CD14-positive monocyte (primary cell): ENCODE measurements around the gene SATB2. TPM values are rescaled to one million over a fixed set of nuclear protein-coding genes. Genes with fewer than 3 reads are reported as not detected.

Source experiments
- DNase-seq, 3 donors: peaks; one replicate each; pipeline ENCODE4 v3.0.0-alpha.2; 2011 to 2022
- H2AFZ ChIP-seq: 2 replicates; pipeline ENCODE4 v1.6.0; 2012; ENCODE audit warnings: mild to moderate bottlenecking, low read depth, low read length, inconsistent platforms; ENCODE audit not compliant: insufficient read depth, poor library complexity, severe bottlenecking
- H3K27ac ChIP-seq, 2 donors: 1 replicate in 1 of 2; 2 replicates in 1 of 2; pipeline ENCODE4 v1.5.1; 2012 to 2013; ENCODE audit warnings: low read length in 2 of 2, control low read depth in 1 of 2, inconsistent platforms in 1 of 2, low read depth in 1 of 2, mild to moderate bottlenecking in 1 of 2
- H3K27me3 ChIP-seq, 2 donors: one replicate each; pipeline versions ENCODE4 v1.6.0 to v1.6.1; 2011 to 2013; ENCODE audit warnings: low read length in 2 of 2; ENCODE audit not compliant: control insufficient read depth in 2 of 2, insufficient read depth in 2 of 2
- H3K36me3 ChIP-seq, 2 donors: replicated peaks in 1 of 2; 1 replicate in 1 of 2; 2 replicates in 1 of 2; pipeline versions ENCODE4 v1.5.1 to v1.6.1; 2012 to 2013; ENCODE audit warnings: low read length in 2 of 2, control low read depth in 1 of 2, inconsistent platforms in 1 of 2, mild to moderate bottlenecking in 1 of 2; ENCODE audit not compliant: insufficient read depth in 2 of 2, control insufficient read depth in 1 of 2
- H3K4me1 ChIP-seq, 2 donors: 1 replicate in 1 of 2; 2 replicates in 1 of 2; pipeline versions ENCODE4 v1.5.1 to v1.6.1; 2012 to 2013; ENCODE audit warnings: low read length in 2 of 2, control low read depth in 1 of 2, inconsistent platforms in 1 of 2, mild to moderate bottlenecking in 1 of 2, moderate library complexity in 1 of 2; ENCODE audit not compliant: insufficient read depth in 2 of 2, control insufficient read depth in 1 of 2
- H3K4me2 ChIP-seq: replicated peaks from 2 replicates; pipeline ENCODE3; 2012; ENCODE audit warnings: low read length, moderate library complexity, mild to moderate bottlenecking; ENCODE audit not compliant: poor library complexity, severe bottlenecking; ENCODE audit errors: extremely low read depth
- H3K4me3 ChIP-seq, 3 experiments: fragments of 200-600 bp in 1 of 3; sonication (generic) in 1 of 3; replicated peaks in 1 of 3; 1 replicate in 2 of 3; 2 replicates in 1 of 3; pipeline ENCODE4 v1.5.1; 2011 to 2013; ENCODE audit warnings: low read length in 3 of 3, mild to moderate bottlenecking in 3 of 3, control low read depth in 2 of 3, low read depth in 2 of 3, inconsistent platforms in 1 of 3, moderate library complexity in 1 of 3
- H3K79me2 ChIP-seq: 2 replicates; pipeline ENCODE4 v1.6.0; 2012; ENCODE audit warnings: mild to moderate bottlenecking, control low read depth, inconsistent platforms, low read length, moderate library complexity; ENCODE audit not compliant: insufficient read depth
- H3K9ac ChIP-seq: 2 replicates; pipeline ENCODE4 v1.6.0; 2017; ENCODE audit warnings: low read length, mild to moderate bottlenecking; ENCODE audit not compliant: insufficient read depth, poor library complexity, severe bottlenecking
- H3K9me3 ChIP-seq, 2 donors: replicated peaks in 1 of 2; 1 replicate in 1 of 2; 2 replicates in 1 of 2; pipeline versions ENCODE4 v1.5.1 to v1.6.1; 2012 to 2013; ENCODE audit warnings: low read length in 2 of 2, control low read depth in 1 of 2; ENCODE audit not compliant: control insufficient read depth in 1 of 2, insufficient read depth in 1 of 2
- H4K20me1 ChIP-seq: 2 replicates; pipeline ENCODE4 v1.6.0; 2012; ENCODE audit warnings: mild to moderate bottlenecking, low read length, control low read depth, moderate library complexity; ENCODE audit not compliant: insufficient read depth
- H3K27ac Mint-ChIP-seq, 7 donors: one replicate each; pipeline ENCODE4 v1.8.0; 2020; ENCODE audit warnings: mild to moderate bottlenecking in 7 of 7, mixed read lengths in 7 of 7, moderate library complexity in 6 of 7, inconsistent platforms in 2 of 7
- H3K27me3 Mint-ChIP-seq, 3 donors: one replicate each; pipeline ENCODE4 v1.8.0; 2021 to 2022; ENCODE audit warnings: low read depth in 3 of 3, mild to moderate bottlenecking in 3 of 3, mixed read lengths in 3 of 3, moderate library complexity in 3 of 3, inconsistent platforms in 1 of 3
- H3K36me3 Mint-ChIP-seq, 2 donors: one replicate each; pipeline ENCODE4 v1.8.0; 2020; ENCODE audit warnings: mixed read lengths in 2 of 2, inconsistent platforms in 1 of 2, mild to moderate bottlenecking in 1 of 2
- H3K4me1 Mint-ChIP-seq: one replicate; pipeline ENCODE4 v1.8.0; 2020; ENCODE audit warnings: mild to moderate bottlenecking, mixed read lengths
- H3K4me3 Mint-ChIP-seq, 2 donors: one replicate each; pipeline ENCODE4 v1.8.0; 2020; ENCODE audit warnings: mild to moderate bottlenecking in 2 of 2, mixed read lengths in 2 of 2, moderate library complexity in 1 of 2
- H3K9me3 Mint-ChIP-seq, 7 donors: one replicate each; pipeline ENCODE4 v1.8.0; 2020 to 2022; ENCODE audit warnings: mixed read lengths in 7 of 7, mild to moderate bottlenecking in 6 of 7, moderate library complexity in 6 of 7, inconsistent platforms in 2 of 7
- CTCF ChIP-seq: fragments of 200-600 bp; IDR thresholded peaks from one replicate; pipeline ENCODE4 v1.8.0; 2022; ENCODE audit warnings: antibody characterized with exemption, mild to moderate bottlenecking
- WGBS: methylation state at CpG from one replicate; pipeline ENCODE4 v1.1.5; 2013; ENCODE audit warnings: missing lambda C conversion rate; ENCODE audit not compliant: insufficient coverage; 5-methylcytosine and 5-hydroxymethylcytosine counted together
- intact Hi-C, 2 donors: fragments of 100-400 bp; cut with micrococcal nuclease; formaldehyde crosslinking; loops; one replicate each; pipeline versions ENCODE4 v1.15.0 to v1.15.1; 2023
- polyA plus RNA-seq, 3 donors: library from polyadenylated mRNA; depleted of rRNA in 1 of 3; unstranded in 2 of 3; stranded (reverse) in 1 of 3; fragments of 300-500 nt in 2 of 3; fragments of >200 nt in 1 of 3; fragmentation: Illumina TruSeq in 2 of 3; gene quantifications; 1 replicate in 2 of 3; 2 replicates in 1 of 3; pipeline ENCODE4 v1.2.3, GENCODE V29; 2012 to 2021

Gene SATB2
- polyA plus RNA-seq, 3 donors, result 0.13 to 0.69 (median 0.14) TPM

DNA sequence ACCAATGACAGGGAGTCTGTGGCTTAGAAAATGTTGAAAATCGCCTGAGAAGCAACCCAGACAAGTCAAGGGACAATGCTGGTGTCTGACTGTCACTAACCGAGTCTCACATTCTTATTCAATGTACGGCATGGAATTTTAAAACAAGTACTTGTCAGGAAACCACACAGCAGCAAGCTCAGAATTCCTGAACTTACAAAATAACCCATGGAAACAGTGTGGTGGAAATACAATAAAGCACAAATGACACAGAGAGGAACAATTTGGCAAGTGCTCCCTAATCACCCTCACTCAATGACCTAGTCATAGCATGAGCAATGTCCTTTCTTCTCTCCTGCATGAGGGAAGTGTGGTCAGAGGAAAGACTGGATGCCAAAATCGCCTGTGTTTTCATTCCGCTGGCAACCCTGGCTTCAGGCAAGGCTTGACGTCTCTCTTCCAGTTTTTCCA lies 154.0 kb downstream of the SATB2 start:
- no peak overlapping the region for H3K9ac ChIP-seq
- H3K4me1 Mint-ChIP-seq, result no peaks in the 10 kb centered on the region

GRCh38 chr2:199302851-199303250 lies 154.9 kb downstream of the SATB2 start:
- Histone ChIP-seq H3K9ac (no peak overlapping the region), H2AFZ (no peak overlapping the region), H3K4me3 (no peak overlapping the region), H3K27ac (no peak overlapping the region), H3K27me3 (no peaks in the 10 kb centered on the region), H3K9me3 (no peaks in the 10 kb centered on the region), H4K20me1 (no peaks in the 10 kb centered on the region), H3K4me2 (no peak overlapping the region), H3K36me3 (no peaks in the 10 kb centered on the region), H3K79me2 (no peaks in the 10 kb centered on the region), H3K4me1 (no peaks in the 10 kb centered on the region)
- Mint-ChIP-seq H3K27me3 (no peaks in the 10 kb centered on the region), H3K4me3 (no peak overlapping the region), H3K27ac (no peak overlapping the region), H3K4me1 (no peaks in the 10 kb centered on the region), H3K9me3 (peaks cover 0 to 3% (median 0%) of the 10 kb centered on the region in 7 donors), H3K36me3 (no peaks in the 10 kb centered on the region)
- no CpG with 5 or more reads among the region's 4 CpGs for WGBS
- intact Hi-C loops, result no loop called here
- no peak for TF ChIP-seq CTCF
- no peak for DNase-seq

More for the DNA sequence above, 154.0 kb downstream of the SATB2 start:
- Histone ChIP-seq H3K4me3 (no peak overlapping the region), H3K36me3 (no peaks in the 10 kb centered on the region), H3K27me3 (no peaks in the 10 kb centered on the region), H3K79me2 (no peaks in the 10 kb centered on the region), H3K9me3 (no peaks in the 10 kb centered on the region), H3K27ac (no peak overlapping the region), H2AFZ (no peak overlapping the region), H3K4me1 (no peaks in the 10 kb centered on the region), H4K20me1 (no peaks in the 10 kb centered on the region), H3K4me2 (no peak overlapping the region)
- intact Hi-C loops, result no loop called here
- Mint-ChIP-seq H3K27ac (no peak overlapping the region), H3K9me3 (peaks cover 0 to 3% (median 0%) of the 10 kb centered on the region in 7 donors), H3K4me3 (no peak overlapping the region), H3K27me3 (no peaks in the 10 kb centered on the region), H3K36me3 (no peaks in the 10 kb centered on the region)
- DNase-seq, result no peak
- 71% methylated on average over 1 of the region's 6 CpGs for WGBS
- no peak for TF ChIP-seq CTCF
